ENCODE results near the gene MPLKIP.
A peak's percentile ranks its signal among the peaks of the same experiment; 100 is the strongest.

DNA sequence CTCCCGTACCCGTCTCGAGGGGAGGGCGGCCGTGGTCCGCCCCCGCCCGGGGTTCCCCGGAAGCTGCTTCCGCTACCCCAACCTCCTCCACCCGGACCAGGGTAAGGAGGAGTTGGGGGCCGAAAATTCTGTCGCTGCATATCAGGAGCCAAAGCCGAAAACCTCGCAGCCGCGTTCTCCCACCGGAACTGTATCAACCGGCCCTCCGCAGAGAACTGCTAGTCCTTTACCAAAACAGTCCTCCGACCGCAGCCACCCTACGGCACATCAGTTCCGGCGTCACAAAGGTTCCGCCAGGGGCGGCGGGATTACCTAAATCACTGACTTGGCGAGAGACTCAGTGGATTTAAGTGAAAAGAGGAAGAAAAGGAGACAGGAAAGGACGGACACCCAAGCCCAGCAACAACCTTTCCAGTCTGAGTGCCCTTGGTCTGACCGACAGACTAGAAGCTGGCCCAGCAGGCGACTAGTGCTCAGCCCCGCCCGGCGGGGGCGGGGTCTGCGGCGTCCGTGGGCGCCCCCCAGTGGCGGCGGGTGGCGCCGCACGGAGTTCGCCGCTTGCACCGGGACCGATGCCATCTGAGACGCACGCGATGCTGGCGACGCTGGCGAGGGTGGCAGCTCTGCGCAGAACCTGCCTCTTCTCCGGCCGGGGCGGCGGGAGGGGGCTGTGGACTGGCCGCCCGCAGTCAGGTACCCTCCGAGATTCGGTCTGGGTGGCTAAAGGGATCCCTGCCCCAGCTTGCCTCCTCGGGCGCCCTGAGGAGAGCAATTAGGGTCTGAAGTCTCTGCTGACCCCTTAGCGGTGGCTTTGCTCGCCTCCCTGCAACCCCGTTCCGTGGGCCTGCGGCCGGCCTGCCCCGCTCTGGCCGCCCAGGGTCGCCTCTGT lies at the start of gene MPLKIP, which contains the start of gene SUGCT:
- no peak for TF ChIP-seq EZH2 (IDR thresholded peaks at IDR 0.05; ENCODE audit: low read depth)
- TF ChIP-seq, protein P1, sequence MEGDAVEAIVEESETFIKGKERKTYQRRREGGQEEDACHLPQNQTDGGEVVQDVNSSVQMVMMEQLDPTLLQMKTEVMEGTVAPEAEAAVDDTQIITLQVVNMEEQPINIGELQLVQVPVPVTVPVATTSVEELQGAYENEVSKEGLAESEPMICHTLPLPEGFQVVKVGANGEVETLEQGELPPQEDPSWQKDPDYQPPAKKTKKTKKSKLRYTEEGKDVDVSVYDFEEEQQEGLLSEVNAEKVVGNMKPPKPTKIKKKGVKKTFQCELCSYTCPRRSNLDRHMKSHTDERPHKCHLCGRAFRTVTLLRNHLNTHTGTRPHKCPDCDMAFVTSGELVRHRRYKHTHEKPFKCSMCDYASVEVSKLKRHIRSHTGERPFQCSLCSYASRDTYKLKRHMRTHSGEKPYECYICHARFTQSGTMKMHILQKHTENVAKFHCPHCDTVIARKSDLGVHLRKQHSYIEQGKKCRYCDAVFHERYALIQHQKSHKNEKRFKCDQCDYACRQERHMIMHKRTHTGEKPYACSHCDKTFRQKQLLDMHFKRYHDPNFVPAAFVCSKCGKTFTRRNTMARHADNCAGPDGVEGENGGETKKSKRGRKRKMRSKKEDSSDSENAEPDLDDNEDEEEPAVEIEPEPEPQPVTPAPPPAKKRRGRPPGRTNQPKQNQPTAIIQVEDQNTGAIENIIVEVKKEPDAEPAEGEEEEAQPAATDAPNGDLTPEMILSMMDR (conservative IDR thresholded peaks at IDR 0.05) = peak; percentile 99

Measured in PC-9 (cell line).